Kidney epithelial cell (primary cell): ENCODE measurements around the gene GNG2. TPM values are rescaled to one million over a fixed set of nuclear protein-coding genes. Genes with fewer than 3 reads are reported as not detected.

Source experiments
- DNase-seq: peaks from one replicate; pipeline ENCODE4 v3.0.0-alpha.2; 2010; ENCODE audit warnings: low read depth
- H3K27me3 ChIP-seq: 2 replicates; pipeline ENCODE4 v1.6.0; 2011; ENCODE audit warnings: low read length; ENCODE audit not compliant: control insufficient read depth, insufficient read depth
- H3K36me3 ChIP-seq: 2 replicates; pipeline ENCODE4 v1.5.1; 2011; ENCODE audit warnings: low read length; ENCODE audit not compliant: control insufficient read depth, insufficient read depth
- H3K4me3 ChIP-seq: 2 replicates; pipeline ENCODE4 v1.5.1; 2011; ENCODE audit warnings: low read depth, mild to moderate bottlenecking, control low read depth, low read length
- CTCF ChIP-seq: IDR thresholded peaks from 2 replicates; pipeline ENCODE4 v1.5.1; 2011; ENCODE audit warnings: mild to moderate bottlenecking, moderate library complexity, low read length, control low read depth, inconsistent platforms; ENCODE audit not compliant: insufficient read depth, poor library complexity, severe bottlenecking
- total RNA-seq: library from RNA; depleted of rRNA; stranded (reverse); fragments of >200 nt; gene quantifications from 2 replicates; pipeline ENCODE4 v1.2.3, GENCODE V29; 2015

The GNG2 gene
- total RNA-seq, 1 donor from 2014 or later, result 4.1 TPM

- TF ChIP-seq CTCF, result no peak
- no peaks in the 10 kb centered on the region for H3K36me3 ChIP-seq
- H3K27me3 ChIP-seq, result no peaks in the 10 kb centered on the region
- no peak overlapping the region for H3K4me3 ChIP-seq
- DNase-seq, result no peak
Observed at GRCh38 chr14:51967521-51967920, 107.1 kb downstream of the GNG2 start.

GRCh38 chr14:51969852-51970540, 109.6 kb downstream of the GNG2 start:
- DNase-seq, result no peak
- no peaks in the 10 kb centered on the region for H3K27me3 ChIP-seq
- TF ChIP-seq CTCF, result no peak
- no peaks in the 10 kb centered on the region for H3K36me3 ChIP-seq
- no peak overlapping the region for H3K4me3 ChIP-seq

GRCh38 chr14:51972566-51972965, 112.2 kb downstream of the GNG2 start:
- Histone ChIP-seq H3K27me3 (no peaks in the 10 kb centered on the region), H3K36me3 (no peaks in the 10 kb centered on the region), H3K4me3 (no peak overlapping the region)
- no peak for TF ChIP-seq CTCF
- DNase-seq, result no peak

- Histone ChIP-seq H3K36me3 (no peaks in the 10 kb centered on the region), H3K4me3 (no peak overlapping the region), H3K27me3 (no peaks in the 10 kb centered on the region)
- TF ChIP-seq CTCF, result no peak
- no peak for DNase-seq
Observed at GRCh38 chr14:51977075-51977474, 116.7 kb downstream of the GNG2 start.

GRCh38 chr14:51978681-51979085, 118.3 kb downstream of the GNG2 start:
- no peak for DNase-seq
- Histone ChIP-seq H3K27me3 (no peaks in the 10 kb centered on the region), H3K36me3 (no peaks in the 10 kb centered on the region)

More at GRCh38 chr14:51978681-51979085, 118.3 kb downstream of the GNG2 start:
- H3K4me3 ChIP-seq, result no peak overlapping the region
- no peak for TF ChIP-seq CTCF
